Lower leg skin (tissue), 4 donors: Measurements from ENCODE around the gene NXPE2. TPM values are rescaled to one million over a fixed set of nuclear protein-coding genes. Genes with fewer than 3 reads are reported as not detected.

Experiments
- total RNA-seq, 4 donors: library from RNA; depleted of rRNA; stranded (reverse); fragments of >200 nt; gene quantifications; one replicate each; pipeline ENCODE4 v1.1.0, GENCODE V29; 2016

NXPE2 gene
- total RNA-seq, 4 donors from 2014 or later: 0.37 to 0.42 TPM; not detected in 2

Other genes with a start within 250 kb of the NXPE2 start
- 100 to 1,000 TPM in 3 of 4 donors, 10 to 100 TPM in 1; 78.4 to 114 (median 104) TPM for gene REXO2, start 239.1 kb upstream of the NXPE2 start, total RNA-seq
- not detected for gene NXPE1, start 118.6 kb upstream of the NXPE2 start, total RNA-seq
- not detected for gene NXPE4, start 82.7 kb upstream of the NXPE2 start, total RNA-seq